B cell (primary cell): Measurements from ENCODE around the gene TRAPPC8. TPM values are rescaled to one million over a fixed set of nuclear protein-coding genes. Genes with fewer than 3 reads are reported as not detected.

Source experiments
- ATAC-seq: fragments of 200-7000 bp; cut with Tn5 transposase; one replicate; pipeline ENCODE4 v1.10.0; 2021; ENCODE audit warnings: low read depth, mild to moderate bottlenecking, moderate number of reproducible peaks, moderate library complexity
- CTCF ChIA-PET: fragments of 350-600 bp; sonication (Branson Sonifier 250); formaldehyde crosslinking; loops from one replicate; lab custom pipeline; 2021; ENCODE audit warnings: antibody characterized with exemption, inconsistent platforms; lab: Charles Lee
- POLR2A ChIA-PET: fragments of 350-600 bp; sonication (Branson Sonifier 250); formaldehyde crosslinking; loops from one replicate; lab custom pipeline; 2021; ENCODE audit warnings: antibody characterized with exemption; lab: Charles Lee
- DNase-seq: peaks from one replicate; pipeline ENCODE4 v3.0.0; 2013
- H2AFZ ChIP-seq: 2 replicates; pipeline ENCODE4 v1.6.1; 2012; ENCODE audit warnings: mild to moderate bottlenecking, low read depth, low read length; ENCODE audit not compliant: insufficient read depth, poor library complexity, severe bottlenecking
- H3K27ac ChIP-seq, 2 donors: 1 replicate in 1 of 2; 2 replicates in 1 of 2; pipeline ENCODE4 v1.5.1; 2012 to 2013; ENCODE audit warnings: low read length in 2 of 2, mild to moderate bottlenecking in 2 of 2, moderate library complexity in 1 of 2
- H3K27me3 ChIP-seq, 4 experiments: fragments of 200-600 bp in 1 of 4; sonication (generic) in 1 of 4; replicated peaks in 1 of 4; 1 replicate in 2 of 4; 2 replicates in 2 of 4; pipeline versions ENCODE4 v1.6.1 to v1.7.0; 2013 to 2016; ENCODE audit warnings: low read length in 3 of 4, mild to moderate bottlenecking in 2 of 4, mixed read lengths in 1 of 4, moderate library complexity in 1 of 4; ENCODE audit not compliant: insufficient read depth in 4 of 4, control insufficient read depth in 3 of 4; ENCODE audit errors: control extremely low read depth in 1 of 4
- H3K36me3 ChIP-seq, 2 experiments: replicated peaks in 1 of 2; 1 replicate in 1 of 2; 2 replicates in 1 of 2; pipeline versions ENCODE4 v1.6.1 to v1.7.1; 2013; ENCODE audit warnings: low read length in 1 of 2; ENCODE audit not compliant: insufficient read depth in 2 of 2, control insufficient read depth in 1 of 2; ENCODE audit errors: control extremely low read depth in 1 of 2, extremely low read depth in 1 of 2
- H3K4me1 ChIP-seq, 2 donors: fragments of 200-600 bp in 1 of 2; sonication (generic) in 1 of 2; 1 replicate in 1 of 2; 2 replicates in 1 of 2; pipeline versions ENCODE4 v1.5.1 to v1.6.1; 2013 to 2017; ENCODE audit warnings: low read length in 2 of 2; ENCODE audit not compliant: control insufficient read depth in 2 of 2, insufficient read depth in 2 of 2
- H3K4me2 ChIP-seq: replicated peaks from 2 replicates; pipeline ENCODE3; 2012; ENCODE audit warnings: mild to moderate bottlenecking, low read depth, low read length; ENCODE audit not compliant: poor library complexity, severe bottlenecking
- H3K4me3 ChIP-seq, 5 experiments: fragments of 200-600 bp in 1 of 5; sonication (generic) in 1 of 5; 1 replicate in 3 of 5; 2 replicates in 2 of 5; pipeline versions ENCODE4 v1.5.1 to v1.7.0; 2011 to 2016; ENCODE audit warnings: low read length in 4 of 5, mild to moderate bottlenecking in 4 of 5, low read depth in 2 of 5, control low read depth in 1 of 5, moderate library complexity in 1 of 5; ENCODE audit not compliant: insufficient read depth in 1 of 5; ENCODE audit errors: control extremely low read depth in 1 of 5, extremely low read depth in 1 of 5
- H3K79me2 ChIP-seq: fragments of 200-600 bp; sonication (generic); one replicate; pipeline ENCODE4 v1.6.0; 2016; ENCODE audit warnings: low read length; ENCODE audit not compliant: control insufficient read depth, insufficient read depth
- H3K9ac ChIP-seq: fragments of 200-600 bp; sonication (generic); 2 replicates; pipeline ENCODE4 v1.6.1; 2017; ENCODE audit warnings: mild to moderate bottlenecking, low read length, moderate library complexity
- H3K9me3 ChIP-seq, 3 donors: one replicate each; pipeline versions ENCODE4 v1.6.1 to v1.7.1; 2013; ENCODE audit warnings: low read length in 2 of 3; ENCODE audit not compliant: control insufficient read depth in 2 of 3, insufficient read depth in 1 of 3; ENCODE audit errors: control extremely low read depth in 1 of 3
- H4K20me1 ChIP-seq: 2 replicates; pipeline ENCODE4 v1.6.0; 2012; ENCODE audit warnings: mild to moderate bottlenecking, low read length; ENCODE audit not compliant: insufficient read depth, control insufficient read depth, poor library complexity, severe bottlenecking
- H3K27ac Mint-ChIP-seq: one replicate; pipeline ENCODE4 v1.8.0; 2021; ENCODE audit warnings: mixed read lengths
- H3K27me3 Mint-ChIP-seq: one replicate; pipeline ENCODE4 v1.8.0; 2021; ENCODE audit warnings: mixed read lengths
- H3K4me1 Mint-ChIP-seq: one replicate; pipeline ENCODE4 v1.8.0; 2021; ENCODE audit warnings: mixed read lengths
- H3K4me3 Mint-ChIP-seq: one replicate; pipeline ENCODE4 v1.8.0; 2021; ENCODE audit warnings: mixed read lengths
- H3K9me3 Mint-ChIP-seq: one replicate; pipeline ENCODE4 v1.8.0; 2022; ENCODE audit warnings: mixed read lengths; ENCODE audit not compliant: insufficient read depth
- CTCF ChIP-seq: fragments of 200-600 bp; IDR thresholded peaks from one replicate; pipeline ENCODE4 v1.8.0; 2022; ENCODE audit warnings: antibody characterized with exemption, mild to moderate bottlenecking
- EZH2 ChIP-seq: IDR thresholded peaks from 2 replicates; pipeline ENCODE4 v1.6.1; 2012; ENCODE audit warnings: borderline replicate concordance, low read depth, mild to moderate bottlenecking, moderate library complexity, low read length; ENCODE audit not compliant: insufficient read depth, poor library complexity, severe bottlenecking
- WGBS: methylation state at CpG from one replicate; pipeline ENCODE4 v1.1.5; 2013; ENCODE audit warnings: missing lambda C conversion rate; ENCODE audit not compliant: insufficient coverage; 5-methylcytosine and 5-hydroxymethylcytosine counted together
- intact Hi-C: fragments of 100-400 bp; cut with micrococcal nuclease; formaldehyde crosslinking; loops from one replicate; pipeline ENCODE4 v1.10.0; 2022
- polyA minus RNA-seq: library from RNA; depleted of rRNA, polyadenylated mRNA; stranded (reverse); fragments of >200 nt; gene quantifications from 2 replicates; pipeline ENCODE4 v1.2.3, GENCODE V29; 2012
- polyA plus RNA-seq: library from polyadenylated mRNA; depleted of rRNA; stranded (reverse); fragments of >200 nt; gene quantifications from 2 replicates; pipeline ENCODE4 v1.2.3, GENCODE V29; 2012
- total RNA-seq, 2 donors: library from RNA; stranded (reverse); fragments of 120-200 nt in 1 of 2; gene quantifications; 1 replicate in 1 of 2; 2 replicates in 1 of 2; pipeline versions ENCODE4 v1.2.3 to v1.2.4, GENCODE V29; 2013 to 2022

Gene TRAPPC8
- total RNA-seq: 89.8 and 95.5 TPM in 2 replicates
- total RNA-seq (2013): 84.0 TPM
- 52.1 and 53.6 TPM in 2 replicates for polyA plus RNA-seq
- polyA minus RNA-seq: 39.0 and 41.5 TPM in 2 replicates

GRCh38 chr18:31942999-31943877 is at the start of gene TRAPPC8:
Gene TRAPPC8, minus strand, starts transcription at chr18:31943128. Its CDS starts 364 bp downstream, at chr18:31942764.
- ChIA-PET CTCF (interaction anchor here (0.9 to 3.9 kb wide), 8 partner anchors 14 to 162 kb away, joined by 3 to 27 read pairs (median 4); partner anchors contain the start of gene RNF138), POLR2A (interaction anchor here (0.6 to 3.6 kb wide), 4 partner anchors 19 to 149 kb away, joined by 3 to 42 read pairs (median 16); partner anchors contain the start of genes RNF125 and RNF138)
- peak within 1 kb of the TSS; percentile 93 for H2AFZ ChIP-seq
- under 1% methylated on average over 44 of the region's 58 CpGs for WGBS
- peaks cover 24 to 31% of the 10 kb centered on the region in 2 donors for H3K4me1 ChIP-seq
- no peaks in the 10 kb centered on the region for H3K27me3 ChIP-seq
- peak within 1 kb of the TSS; percentile 100 for H3K4me3 Mint-ChIP-seq
- H3K27me3 Mint-ChIP-seq: no peaks in the 10 kb centered on the region
- H3K27ac ChIP-seq: peak within 1 kb of the TSS; percentile 98
- no peak for TF ChIP-seq EZH2
- TF ChIP-seq CTCF: no peak
- peak within 1 kb of the TSS; percentile 97 for H3K9ac ChIP-seq
- ATAC-seq: peak; percentile 80
- H4K20me1 ChIP-seq: peaks cover 26% of the 10 kb centered on the region
- peaks cover 39% of the 10 kb centered on the region for H3K4me1 Mint-ChIP-seq
- no peaks in the 10 kb centered on the region for H3K36me3 ChIP-seq
- peaks cover 46% of the 10 kb centered on the region for H3K79me2 ChIP-seq
- H3K4me3 ChIP-seq: peak within 1 kb of the TSS; percentile 83 to 97 (median 94)
- peak; percentile 98 for DNase-seq
- peak within 1 kb of the TSS; percentile 100 for H3K27ac Mint-ChIP-seq
- H3K9me3 Mint-ChIP-seq: no peaks in the 10 kb centered on the region
- H3K4me2 ChIP-seq: peak within 1 kb of the TSS; percentile 97
- intact Hi-C loops: loop anchor here (1.0 to 5.0 kb wide), 6 partner anchors 14 to 529 kb away; partner anchors contain the start of genes GAREM1 and RNF125
- no peaks in the 10 kb centered on the region for H3K9me3 ChIP-seq
